CD4-positive, alpha-beta T cell treated with Interleukin-4 for 4 hours (primary cell): Measurements from ENCODE around the gene SETX.

ENCODE experiments used
- DNase-seq: peaks from one replicate; pipeline ENCODE4 v3.0.0-alpha.2; 2020

The SETX gene

GRCh38 chr9:132211570-132211969, 143.2 kb downstream of the SETX start:
- DNase-seq: no peak
